Measurements from ENCODE around the gene NRXN3.
"Not testable (repeated sequence)": the region's sequence is repeated elsewhere in the genome, so short reads cannot be mapped to it uniquely, and the experiment has no call there.

NRXN3 gene

GRCh38 chr14:79016828-79017505, 846.8 kb downstream of the NRXN3 start:
- no peak for DNase-seq (ENCODE audit: extremely low spot score)
- no peak for TF ChIP-seq CTCF (IDR thresholded peaks at IDR 0.05; ENCODE audit: control extremely low read depth, extremely low read depth, low read depth, missing control alignments)
- ChIA-PET POLR2A (no interaction called here), CTCF (no interaction called here)

GRCh38 chr14:79017561-79017960, 847.4 kb downstream of the NRXN3 start:
- POLR2A ChIA-PET: no interaction called here
- TF ChIP-seq CTCF (IDR thresholded peaks at IDR 0.05; ENCODE audit: control extremely low read depth, extremely low read depth, low read depth, missing control alignments): no peak
- DNase-seq (ENCODE audit: extremely low spot score): no peak
- CTCF ChIA-PET: no interaction called here

- no peak for DNase-seq (ENCODE audit: extremely low spot score)
- ChIA-PET POLR2A (no interaction called here), CTCF (no interaction called here)
- no peak for TF ChIP-seq CTCF (IDR thresholded peaks at IDR 0.05; ENCODE audit: control extremely low read depth, extremely low read depth, low read depth, missing control alignments)
Measured at GRCh38 chr14:79018836-79019235, 848.7 kb downstream of the NRXN3 start.

- DNase-seq (ENCODE audit: extremely low spot score); CTCF ChIA-PET; POLR2A ChIA-PET: not testable (repeated sequence)
Measured at GRCh38 chr14:79019898-79020297, 849.7 kb downstream of the NRXN3 start.

GRCh38 chr14:79021766-79022165, 851.6 kb downstream of the NRXN3 start:
- TF ChIP-seq CTCF (IDR thresholded peaks at IDR 0.05; ENCODE audit: control extremely low read depth, extremely low read depth, low read depth, missing control alignments): no peak
- ChIA-PET CTCF (interaction anchor here (1.4 kb wide), 1 partner anchor 15 kb away, joined by 3 read pairs; no protein-coding TSS in a partner anchor), POLR2A (no interaction called here)
- no peak for DNase-seq (ENCODE audit: extremely low spot score)

GRCh38 chr14:79027138-79027537, 857.0 kb downstream of the NRXN3 start:
- TF ChIP-seq CTCF (IDR thresholded peaks at IDR 0.05; ENCODE audit: control extremely low read depth, extremely low read depth, low read depth, missing control alignments): no peak
- ChIA-PET POLR2A (no interaction called here), CTCF (no interaction called here)
- no peak for DNase-seq (ENCODE audit: extremely low spot score)

- POLR2A ChIA-PET: no interaction called here
Measured at GRCh38 chr14:79028281-79028680, 858.1 kb downstream of the NRXN3 start.

More at GRCh38 chr14:79028281-79028680, 858.1 kb downstream of the NRXN3 start:
- CTCF ChIA-PET: no interaction called here
- no peak for TF ChIP-seq CTCF (IDR thresholded peaks at IDR 0.05; ENCODE audit: control extremely low read depth, extremely low read depth, low read depth, missing control alignments)
- DNase-seq (ENCODE audit: extremely low spot score): no peak
